HepG2 (cell line): ENCODE measurements around the gene HMCN2. TPM values are rescaled to one million over a fixed set of nuclear protein-coding genes. Genes with fewer than 3 reads are reported as not detected.

ENCODE experiments used
- ATAC-seq: fragments of 200-7000 bp; cut with Tn5 transposase; 3 replicates; pipeline ENCODE4 v1.9.1; 2020; ENCODE audit warnings: mild to moderate bottlenecking, moderate library complexity
- BruUV-seq: library from RNA; stranded (reverse); fragments of 400-500 nt; replicated peaks from 2 replicates; lab custom pipeline; 2021; lab: Mats Ljungman, UMichigan
- CTCF ChIA-PET: fragments of 300-600 bp; formaldehyde crosslinking; extraction: SDS; loops from one replicate; lab custom pipeline; 2021; ENCODE audit warnings: low total read pairs, inconsistent platforms, low intra/inter-chr PET ratio; lab: Yijun Ruan, JAX
- POLR2A ChIA-PET: fragments of 350-600 bp; sonication (Branson Sonifier 250); formaldehyde crosslinking; loops from one replicate; lab custom pipeline; 2020; ENCODE audit warnings: antibody characterized with exemption, inconsistent platforms; lab: Yijun Ruan, JAX
- DNase-seq: peaks from one replicate; pipeline ENCODE4 v3.0.0-alpha.2; 2015; ENCODE audit warnings: low spot score
- FAIRE-seq: peaks from 3 replicates; lab custom pipeline; 2011; peaks lifted over from hg19 to GRCh38; lab: Jason Lieb, UNC
- H2AFZ ChIP-seq: one replicate; pipeline ENCODE4 v1.6.1; 2011; ENCODE audit warnings: low read length, inconsistent platforms
- H3K27ac ChIP-seq: fragments of 300-600 bp; 3 replicates; pipeline ENCODE4 v1.8.0; 2011; ENCODE audit warnings: mixed run types, mild to moderate bottlenecking, mixed read lengths, low read length, inconsistent platforms; ENCODE audit not compliant: insufficient read depth; ENCODE audit errors: extremely low read length
- H3K27me3 ChIP-seq, 2 experiments: fragments of 200-600 bp in 1 of 2; 2 replicates in 1 of 2; 3 replicates in 1 of 2; pipeline versions ENCODE4 v1.6.0 to v1.8.0; 2011; ENCODE audit warnings: low read length in 2 of 2, mild to moderate bottlenecking in 2 of 2, moderate library complexity in 2 of 2, inconsistent platforms in 1 of 2; ENCODE audit not compliant: insufficient read depth in 2 of 2, control insufficient read depth in 1 of 2
- H3K36me3 ChIP-seq, 2 experiments: fragments of 200-600 bp in 1 of 2; replicated peaks in 1 of 2; 2 replicates in 1 of 2; 3 replicates in 1 of 2; pipeline versions ENCODE4 v1.5.1 to v1.8.0; 2011; ENCODE audit warnings: low read length in 2 of 2, inconsistent platforms in 1 of 2; ENCODE audit not compliant: insufficient read depth in 2 of 2, control insufficient read depth in 1 of 2
- H3K4me1 ChIP-seq: 2 replicates; pipeline ENCODE4 v1.5.1; 2012; ENCODE audit warnings: low read length, inconsistent platforms; ENCODE audit not compliant: insufficient read depth
- H3K4me2 ChIP-seq: 2 replicates; pipeline ENCODE4 v1.6.0; 2011; ENCODE audit warnings: low read depth, low read length, inconsistent platforms
- H3K4me3 ChIP-seq, 3 experiments: fragments of 200-600 bp in 1 of 3; sonication (generic), shearing (Covaris generic) in 1 of 3; replicated peaks in 1 of 3; 2 replicates each; pipeline ENCODE4 v1.5.1; 2011 to 2016; ENCODE audit warnings: low read length in 3 of 3, inconsistent platforms in 2 of 3, low read depth in 2 of 3, mild to moderate bottlenecking in 2 of 3, control low read depth in 1 of 3, mixed read lengths in 1 of 3; ENCODE audit not compliant: insufficient read depth in 1 of 3
- H3K79me2 ChIP-seq: one replicate; pipeline ENCODE4 v1.6.1; 2011; ENCODE audit warnings: low read length, inconsistent platforms; ENCODE audit not compliant: insufficient read depth
- H3K9ac ChIP-seq: 2 replicates; pipeline ENCODE4 v1.6.0; 2011; ENCODE audit warnings: mild to moderate bottlenecking, low read depth, low read length, inconsistent platforms; ENCODE audit not compliant: insufficient read depth
- H3K9me3 ChIP-seq: 2 replicates; pipeline ENCODE4 v1.5.1; 2012; ENCODE audit warnings: mild to moderate bottlenecking, low read length
- H4K20me1 ChIP-seq: 2 replicates; pipeline ENCODE4 v1.6.0; 2011; ENCODE audit warnings: inconsistent platforms, mild to moderate bottlenecking, low read length, moderate library complexity; ENCODE audit not compliant: insufficient read depth
- ATF7 ChIP-seq, 2 experiments: fragments of 450-650 bp in 1 of 2; sonication (generic) in 1 of 2; formaldehyde crosslinking in 1 of 2; IDR thresholded peaks; 2 replicates each; pipeline versions ENCODE4 v1.4.0 to v1.6.1; 2016 to 2020; ENCODE audit warnings: antibody characterized with exemption in 1 of 2, mild to moderate bottlenecking in 1 of 2, missing genetic modification reagents in 1 of 2
- DR1 ChIP-seq: sonication (generic); formaldehyde crosslinking; IDR thresholded peaks from 2 replicates; pipeline ENCODE4 v1.8.0; 2021; ENCODE audit warnings: mild to moderate bottlenecking, missing genetic modification reagents, inconsistent platforms
- E2F1 ChIP-seq: sonication (generic); formaldehyde crosslinking; IDR thresholded peaks from 2 replicates; pipeline ENCODE4 v1.5.0; 2020; ENCODE audit warnings: missing genetic modification reagents
- JUND ChIP-seq: sonication (generic); formaldehyde crosslinking; IDR thresholded peaks from 2 replicates; pipeline ENCODE4 v1.8.0; 2022; ENCODE audit warnings: mild to moderate bottlenecking, missing genetic modification reagents
- MED1 ChIP-seq: sonication (generic); formaldehyde crosslinking; IDR thresholded peaks from 2 replicates; pipeline ENCODE4 v1.4.0; 2020; ENCODE audit warnings: missing genetic modification reagents
- MXD1 ChIP-seq: sonication (generic); formaldehyde crosslinking; IDR thresholded peaks from 2 replicates; pipeline ENCODE4 v1.4.0; 2020; ENCODE audit warnings: mild to moderate bottlenecking, missing genetic modification reagents
- NFKBIZ ChIP-seq: IDR thresholded peaks from 2 replicates; pipeline ENCODE4 v1.6.1; 2018; ENCODE audit warnings: missing genetic modification reagents, missing compliant biosample characterization
- NFRKB ChIP-seq: fragments of 450-650 bp; IDR thresholded peaks from 2 replicates; pipeline ENCODE4 v1.6.1; 2017
- NR2F2 ChIP-seq: IDR thresholded peaks from 2 replicates; pipeline ENCODE4 v1.6.1; 2012; ENCODE audit warnings: low read depth, inconsistent platforms, borderline replicate concordance
- PITX1 ChIP-seq: sonication (generic); formaldehyde crosslinking; IDR thresholded peaks from 2 replicates; pipeline ENCODE4 v1.5.1; 2020; ENCODE audit warnings: mild to moderate bottlenecking, missing genetic modification reagents
- RARA ChIP-seq: IDR thresholded peaks from 2 replicates; pipeline ENCODE4 v1.6.1; 2016; ENCODE audit warnings: missing genetic modification reagents, missing compliant biosample characterization
- RBAK ChIP-seq: sonication (generic); formaldehyde crosslinking; IDR thresholded peaks from 2 replicates; pipeline ENCODE4 v1.5.1; 2020; ENCODE audit warnings: mild to moderate bottlenecking, missing genetic modification reagents
- SKIL ChIP-seq: sonication (generic); formaldehyde crosslinking; IDR thresholded peaks from 2 replicates; pipeline ENCODE4 v1.8.0; 2022; ENCODE audit warnings: missing genetic modification reagents, mild to moderate bottlenecking, moderate library complexity, borderline replicate concordance
- TCF12 ChIP-seq, 2 experiments: fragments of 450-650 bp in 1 of 2; sonication (generic) in 1 of 2; formaldehyde crosslinking in 1 of 2; IDR thresholded peaks; 2 replicates each; pipeline versions ENCODE4 v1.6.1 to v1.8.0; 2017 to 2022; ENCODE audit warnings: antibody characterized with exemption in 1 of 2, mild to moderate bottlenecking in 1 of 2, missing genetic modification reagents in 1 of 2, moderate library complexity in 1 of 2
- ZNF564 ChIP-seq: sonication (generic); formaldehyde crosslinking; IDR thresholded peaks from 2 replicates; pipeline ENCODE4 v1.8.1; 2023; ENCODE audit warnings: mild to moderate bottlenecking, missing genetic modification reagents
- ZNF704 ChIP-seq: sonication (generic); formaldehyde crosslinking; IDR thresholded peaks from 2 replicates; pipeline ENCODE4 v1.8.1; 2023; ENCODE audit warnings: mild to moderate bottlenecking, inconsistent platforms, moderate library complexity, missing genetic modification reagents, borderline replicate concordance
- ZNF746 ChIP-seq: sonication (generic); formaldehyde crosslinking; IDR thresholded peaks from 2 replicates; pipeline ENCODE4 v1.8.0; 2022; ENCODE audit warnings: mild to moderate bottlenecking, missing genetic modification reagents
- whole genome bisulfite sequencing: methylation state at CpG from one replicate; pipeline ENCODE4 v1.1.6; 2017; ENCODE audit warnings: low lambda C conversion rate; 5-methylcytosine and 5-hydroxymethylcytosine counted together
- in situ Hi-C: cut with HindIII; loops from 2 replicates; pipeline ENCODE4 v1.10.0; 2017; ENCODE audit warnings: low pct_unique_long_range_greater_than_20kb; ENCODE audit not compliant: extremely low pct_ligation_motif_present
- intact Hi-C: fragments of 100-400 bp; cut with micrococcal nuclease; formaldehyde crosslinking; loops from one replicate; pipeline ENCODE4 v1.10.0; 2022; ENCODE audit not compliant: unreplicated experiment
- polyA plus RNA-seq, 8 experiments: library from polyadenylated mRNA; depleted of rRNA in 3 of 8; stranded (reverse) in 7 of 8; unstranded in 1 of 8; fragments of >200 nt; fragmentation: Illumina TruSeq in 4 of 8; extraction: Trizol in 4 of 8; gene quantifications; 2 replicates each; pipeline versions ENCODE4 v1.2.1 to v1.2.3, GENCODE V29; 2011 to 2016; ENCODE audit warnings: low read depth in 4 of 8, missing spikeins in 1 of 8, mixed read lengths in 1 of 8; ENCODE audit not compliant: insufficient read depth in 1 of 8
- total RNA-seq, 5 experiments: library from RNA; depleted of rRNA; stranded (reverse); fragments of >200 nt; fragmentation: Illumina TruSeq; extraction: Trizol; gene quantifications; 2 replicates each; pipeline ENCODE4 v1.2.3, GENCODE V29; 2016; ENCODE audit warnings: low read depth in 1 of 5

HMCN2 gene
- total and polyA plus RNA-seq, 2 of the 13 experiments (the other 11 are each of a cell fraction or from before 2014, with no cell fraction given): 0.09 TPM; not detected in 1

- in situ Hi-C loops (loop anchor here (5.0 kb wide), 1 partner anchor 231 kb away; no protein-coding TSS in a partner anchor), intact Hi-C loops (loop anchor here (2.0 to 10.0 kb wide), 3 partner anchors 19 to 391 kb away; no protein-coding TSS in a partner anchor)
- DNase-seq (peak; percentile 61), FAIRE-seq (peak; percentile 64), ATAC-seq (peak; percentile 49)
- Histone ChIP-seq H3K79me2 (no peaks in the 10 kb centered on the region), H3K9me3 (no peaks in the 10 kb centered on the region), H3K36me3 (no peaks in the 10 kb centered on the region), H3K4me2 (peak overlapping the region; percentile 62), H3K9ac (no peak overlapping the region), H3K27me3 (no peaks in the 10 kb centered on the region; a peak in 1 of 5 replicates), H2AFZ (no peak overlapping the region), H3K4me3 (peak overlapping the region in 1 of 3 experiments; percentile 53; a peak in 1 of 6 replicates), H4K20me1 (peaks cover 14% of the 10 kb centered on the region; the same call in 1 of the 2 replicates), H3K4me1 (peaks cover 74% of the 10 kb centered on the region), H3K27ac (no peak overlapping the region)
- ChIA-PET POLR2A (no interaction called here), CTCF (interaction anchor here (1.4 kb wide), 1 partner anchor 19 kb away, joined by 3 read pairs; no protein-coding TSS in a partner anchor)
- BruUV-seq: no TSS peak
- 48% methylated on average over 7 of the region's 23 CpGs for WGBS
- TF ChIP-seq RBAK (CRISPR knock-in tag) (no peak), MED1 (0 out of 2 replicates have a peak, but pooled peaks have one; percentile 18), NR2F2 (peak; percentile 42; the same call in 1 of the 2 replicates), NFKBIZ (CRISPR knock-in tag) (no peak), E2F1 (CRISPR knock-in tag) (no peak), SKIL (CRISPR knock-in tag) (peak; percentile 92), ZNF746 (CRISPR knock-in tag) (0 out of 2 replicates have a peak, but pooled peaks have one; percentile 15), RARA (peak; percentile 90), ATF7 (IDR thresholded peaks at IDR 0.05) (peak; percentile 99), ATF7 (CRISPR knock-in tag; IDR thresholded peaks at IDR 0.05) (no peak), MXD1 (no peak), JUND (0 out of 2 replicates have a peak, but pooled peaks have one; percentile 7), NFRKB (no peak), DR1 (CRISPR knock-in tag) (0 out of 2 replicates have a peak, but pooled peaks have one; percentile 11), TCF12 (IDR thresholded peaks at IDR 0.05) (no peak), TCF12 (CRISPR knock-in tag; IDR thresholded peaks at IDR 0.05) (peak; percentile 29; the same call in 1 of the 2 replicates), ZNF704 (CRISPR knock-in tag) (peak; percentile 65; the same call in 1 of the 2 replicates), PITX1 (CRISPR knock-in tag) (no peak; the same call in 1 of the 2 replicates), ZNF564 (CRISPR knock-in tag) (0 out of 2 replicates have a peak, but pooled peaks have one; percentile 23)
Measured at GRCh38 chr9:130451509-130452388, 186.2 kb downstream of the HMCN2 start.
